Measurements from ENCODE around the gene HDGF. TPM values are rescaled to one million over a fixed set of nuclear protein-coding genes. Genes with fewer than 3 reads are reported as not detected.
A peak's percentile ranks its signal among the peaks of the same experiment; 100 is the strongest.

Gene HDGF
- total and polyA plus RNA-seq, 2 experiments from 2014 or later = 106 to 251 TPM

DNA sequence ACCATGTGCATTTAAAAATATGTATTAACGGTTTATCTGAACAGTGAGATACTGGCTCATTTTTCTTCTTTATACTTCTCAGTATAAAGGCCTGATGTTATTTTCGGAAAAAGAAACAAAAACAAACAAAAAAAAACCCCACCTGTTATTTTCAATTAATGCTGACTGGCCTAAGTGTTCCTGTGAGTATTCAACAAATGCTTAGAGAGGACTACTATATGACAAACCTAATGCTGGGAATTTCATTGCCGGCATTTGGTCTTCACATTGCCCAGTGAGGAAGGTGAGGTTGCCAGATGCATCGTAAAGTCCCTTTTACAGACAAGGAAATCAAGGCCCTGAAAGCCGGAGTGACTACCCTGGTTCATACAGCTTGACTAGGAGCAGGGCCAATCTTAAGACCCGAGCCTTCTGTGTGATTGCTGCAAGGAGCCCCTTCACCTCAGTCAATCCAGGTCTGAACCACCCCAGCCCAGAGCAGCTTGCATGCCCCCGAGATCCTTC, 11.2 kb downstream of the HDGF start:
- peaks cover 21% of the 10 kb centered on the region for H3K27me3 Mint-ChIP-seq (ENCODE audit: insufficient read depth, low read depth, poor library complexity)
- no peaks in the 10 kb centered on the region for H3K9me3 Mint-ChIP-seq
- Histone ChIP-seq H3K36me3 (ENCODE audit: insufficient read depth) (peaks cover 5% of the 10 kb centered on the region; the same call in 1 of the 2 replicates), H3K4me1 (ENCODE audit: insufficient read depth) (peaks cover 28% of the 10 kb centered on the region), H3K27ac (ENCODE audit: low read depth) (peak overlapping the region; percentile 45), H3F3A (replicated peaks; ENCODE audit: low read depth) (peaks cover 17% of the 10 kb centered on the region), H3K9me2 (ENCODE audit: insufficient read depth) (no peaks in the 10 kb centered on the region), H4K20me1 (replicated peaks; ENCODE audit: insufficient read depth) (peaks cover under 1% of the 10 kb centered on the region), H3K4me2 (peak overlapping the region; percentile 87), H3K27me3 (ENCODE audit: insufficient read depth) (no peaks in the 10 kb centered on the region), H3K4me3 (peak overlapping the region; percentile 62), H2AFZ (peak overlapping the region; percentile 5; the same call in 1 of the 2 replicates), H3K79me2 (replicated peaks; ENCODE audit: insufficient read depth) (peaks cover 13% of the 10 kb centered on the region)
- DNase-seq (ENCODE audit: low spot score) = peak; percentile 50
- TF ChIP-seq ZNF331 (CRISPR knock-in tag; IDR thresholded peaks at IDR 0.05; ENCODE audit: low read depth) = no peak
- TF ChIP-seq, protein P1, sequence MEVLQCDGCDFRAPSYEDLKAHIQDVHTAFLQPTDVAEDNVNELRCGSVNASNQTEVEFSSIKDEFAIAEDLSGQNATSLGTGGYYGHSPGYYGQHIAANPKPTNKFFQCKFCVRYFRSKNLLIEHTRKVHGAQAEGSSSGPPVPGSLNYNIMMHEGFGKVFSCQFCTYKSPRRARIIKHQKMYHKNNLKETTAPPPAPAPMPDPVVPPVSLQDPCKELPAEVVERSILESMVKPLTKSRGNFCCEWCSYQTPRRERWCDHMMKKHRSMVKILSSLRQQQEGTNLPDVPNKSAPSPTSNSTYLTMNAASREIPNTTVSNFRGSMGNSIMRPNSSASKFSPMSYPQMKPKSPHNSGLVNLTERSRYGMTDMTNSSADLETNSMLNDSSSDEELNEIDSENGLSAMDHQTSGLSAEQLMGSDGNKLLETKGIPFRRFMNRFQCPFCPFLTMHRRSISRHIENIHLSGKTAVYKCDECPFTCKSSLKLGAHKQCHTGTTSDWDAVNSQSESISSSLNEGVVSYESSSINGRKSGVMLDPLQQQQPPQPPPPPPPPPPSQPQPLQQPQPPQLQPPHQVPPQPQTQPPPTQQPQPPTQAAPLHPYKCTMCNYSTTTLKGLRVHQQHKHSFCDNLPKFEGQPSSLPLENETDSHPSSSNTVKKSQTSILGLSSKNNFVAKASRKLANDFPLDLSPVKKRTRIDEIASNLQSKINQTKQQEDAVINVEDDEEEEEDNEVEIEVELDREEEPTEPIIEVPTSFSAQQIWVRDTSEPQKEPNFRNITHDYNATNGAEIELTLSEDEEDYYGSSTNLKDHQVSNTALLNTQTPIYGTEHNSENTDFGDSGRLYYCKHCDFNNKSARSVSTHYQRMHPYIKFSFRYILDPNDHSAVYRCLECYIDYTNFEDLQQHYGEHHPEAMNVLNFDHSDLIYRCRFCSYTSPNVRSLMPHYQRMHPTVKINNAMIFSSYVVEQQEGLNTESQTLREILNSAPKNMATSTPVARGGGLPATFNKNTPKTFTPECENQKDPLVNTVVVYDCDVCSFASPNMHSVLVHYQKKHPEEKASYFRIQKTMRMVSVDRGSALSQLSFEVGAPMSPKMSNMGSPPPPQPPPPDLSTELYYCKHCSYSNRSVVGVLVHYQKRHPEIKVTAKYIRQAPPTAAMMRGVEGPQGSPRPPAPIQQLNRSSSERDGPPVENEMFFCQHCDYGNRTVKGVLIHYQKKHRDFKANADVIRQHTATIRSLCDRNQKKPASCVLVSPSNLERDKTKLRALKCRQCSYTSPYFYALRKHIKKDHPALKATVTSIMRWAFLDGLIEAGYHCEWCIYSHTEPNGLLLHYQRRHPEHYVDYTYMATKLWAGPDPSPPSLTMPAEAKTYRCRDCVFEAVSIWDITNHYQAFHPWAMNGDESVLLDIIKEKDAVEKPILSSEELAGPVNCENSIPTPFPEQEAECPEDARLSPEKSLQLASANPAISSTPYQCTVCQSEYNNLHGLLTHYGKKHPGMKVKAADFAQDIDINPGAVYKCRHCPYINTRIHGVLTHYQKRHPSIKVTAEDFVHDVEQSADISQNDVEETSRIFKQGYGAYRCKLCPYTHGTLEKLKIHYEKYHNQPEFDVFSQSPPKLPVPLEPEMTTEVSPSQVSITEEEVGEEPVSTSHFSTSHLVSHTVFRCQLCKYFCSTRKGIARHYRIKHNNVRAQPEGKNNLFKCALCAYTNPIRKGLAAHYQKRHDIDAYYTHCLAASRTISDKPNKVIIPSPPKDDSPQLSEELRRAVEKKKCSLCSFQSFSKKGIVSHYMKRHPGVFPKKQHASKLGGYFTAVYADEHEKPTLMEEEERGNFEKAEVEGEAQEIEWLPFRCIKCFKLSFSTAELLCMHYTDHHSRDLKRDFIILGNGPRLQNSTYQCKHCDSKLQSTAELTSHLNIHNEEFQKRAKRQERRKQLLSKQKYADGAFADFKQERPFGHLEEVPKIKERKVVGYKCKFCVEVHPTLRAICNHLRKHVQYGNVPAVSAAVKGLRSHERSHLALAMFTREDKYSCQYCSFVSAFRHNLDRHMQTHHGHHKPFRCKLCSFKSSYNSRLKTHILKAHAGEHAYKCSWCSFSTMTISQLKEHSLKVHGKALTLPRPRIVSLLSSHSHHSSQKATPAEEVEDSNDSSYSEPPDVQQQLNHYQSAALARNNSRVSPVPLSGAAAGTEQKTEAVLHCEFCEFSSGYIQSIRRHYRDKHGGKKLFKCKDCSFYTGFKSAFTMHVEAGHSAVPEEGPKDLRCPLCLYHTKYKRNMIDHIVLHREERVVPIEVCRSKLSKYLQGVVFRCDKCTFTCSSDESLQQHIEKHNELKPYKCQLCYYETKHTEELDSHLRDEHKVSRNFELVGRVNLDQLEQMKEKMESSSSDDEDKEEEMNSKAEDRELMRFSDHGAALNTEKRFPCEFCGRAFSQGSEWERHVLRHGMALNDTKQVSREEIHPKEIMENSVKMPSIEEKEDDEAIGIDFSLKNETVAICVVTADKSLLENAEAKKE (CRISPR knock-in tag; IDR thresholded peaks at IDR 0.05) = no peak
- TF ChIP-seq NANOG (IDR thresholded peaks at IDR 0.05; ENCODE audit: borderline replicate concordance) = no peak
- TF ChIP-seq, protein P2, sequence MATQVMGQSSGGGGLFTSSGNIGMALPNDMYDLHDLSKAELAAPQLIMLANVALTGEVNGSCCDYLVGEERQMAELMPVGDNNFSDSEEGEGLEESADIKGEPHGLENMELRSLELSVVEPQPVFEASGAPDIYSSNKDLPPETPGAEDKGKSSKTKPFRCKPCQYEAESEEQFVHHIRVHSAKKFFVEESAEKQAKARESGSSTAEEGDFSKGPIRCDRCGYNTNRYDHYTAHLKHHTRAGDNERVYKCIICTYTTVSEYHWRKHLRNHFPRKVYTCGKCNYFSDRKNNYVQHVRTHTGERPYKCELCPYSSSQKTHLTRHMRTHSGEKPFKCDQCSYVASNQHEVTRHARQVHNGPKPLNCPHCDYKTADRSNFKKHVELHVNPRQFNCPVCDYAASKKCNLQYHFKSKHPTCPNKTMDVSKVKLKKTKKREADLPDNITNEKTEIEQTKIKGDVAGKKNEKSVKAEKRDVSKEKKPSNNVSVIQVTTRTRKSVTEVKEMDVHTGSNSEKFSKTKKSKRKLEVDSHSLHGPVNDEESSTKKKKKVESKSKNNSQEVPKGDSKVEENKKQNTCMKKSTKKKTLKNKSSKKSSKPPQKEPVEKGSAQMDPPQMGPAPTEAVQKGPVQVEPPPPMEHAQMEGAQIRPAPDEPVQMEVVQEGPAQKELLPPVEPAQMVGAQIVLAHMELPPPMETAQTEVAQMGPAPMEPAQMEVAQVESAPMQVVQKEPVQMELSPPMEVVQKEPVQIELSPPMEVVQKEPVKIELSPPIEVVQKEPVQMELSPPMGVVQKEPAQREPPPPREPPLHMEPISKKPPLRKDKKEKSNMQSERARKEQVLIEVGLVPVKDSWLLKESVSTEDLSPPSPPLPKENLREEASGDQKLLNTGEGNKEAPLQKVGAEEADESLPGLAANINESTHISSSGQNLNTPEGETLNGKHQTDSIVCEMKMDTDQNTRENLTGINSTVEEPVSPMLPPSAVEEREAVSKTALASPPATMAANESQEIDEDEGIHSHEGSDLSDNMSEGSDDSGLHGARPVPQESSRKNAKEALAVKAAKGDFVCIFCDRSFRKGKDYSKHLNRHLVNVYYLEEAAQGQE (IDR thresholded peaks at IDR 0.05; ENCODE audit: unreplicated experiment) = no peak
- TF ChIP-seq STAT1 (IDR thresholded peaks at IDR 0.05; ENCODE audit: unreplicated experiment) = no peak
- H3K4me1 Mint-ChIP-seq = peaks cover 22% of the 10 kb centered on the region
- peak overlapping the region; percentile 98 for H3K4me3 Mint-ChIP-seq
- peaks cover 49% of the 10 kb centered on the region for H3K36me3 Mint-ChIP-seq (ENCODE audit: low read depth)
- peak overlapping the region; percentile 99 for H3K27ac Mint-ChIP-seq
- ATAC-seq = peak; percentile 23

Data from GM23338 (cell line).